GM19455 (cell line): ENCODE data around the gene KRT3.

Experiments
- ATAC-seq: cut with Tn5 transposase; IDR thresholded peaks from one replicate; pipeline ENCODE4 v1.9.1; 2021; ENCODE audit not compliant: unreplicated experiment

Gene KRT3

DNA sequence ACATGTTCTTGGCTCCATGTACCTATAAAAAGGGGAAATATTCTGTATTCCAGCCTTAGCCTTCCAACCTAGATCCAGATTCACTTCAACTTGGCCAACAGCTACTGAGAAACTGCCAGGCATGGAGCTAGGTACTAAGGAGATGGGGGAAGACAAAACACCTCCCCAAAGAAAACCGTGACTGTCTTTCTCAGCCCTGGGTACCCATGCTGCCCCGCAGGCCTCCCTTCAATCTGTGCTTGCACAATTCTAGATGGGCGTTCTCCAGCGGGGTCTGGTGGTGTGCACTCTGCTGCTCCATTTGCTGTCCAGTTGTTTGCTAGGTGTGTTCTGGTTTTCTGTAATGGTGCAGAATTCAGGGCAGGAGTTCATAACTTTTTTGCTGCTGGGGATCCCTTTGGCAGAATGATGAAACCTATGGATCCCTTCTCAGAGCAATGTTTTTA is 18.8 kb upstream of the KRT3 start:
- no peak for ATAC-seq

DNA sequence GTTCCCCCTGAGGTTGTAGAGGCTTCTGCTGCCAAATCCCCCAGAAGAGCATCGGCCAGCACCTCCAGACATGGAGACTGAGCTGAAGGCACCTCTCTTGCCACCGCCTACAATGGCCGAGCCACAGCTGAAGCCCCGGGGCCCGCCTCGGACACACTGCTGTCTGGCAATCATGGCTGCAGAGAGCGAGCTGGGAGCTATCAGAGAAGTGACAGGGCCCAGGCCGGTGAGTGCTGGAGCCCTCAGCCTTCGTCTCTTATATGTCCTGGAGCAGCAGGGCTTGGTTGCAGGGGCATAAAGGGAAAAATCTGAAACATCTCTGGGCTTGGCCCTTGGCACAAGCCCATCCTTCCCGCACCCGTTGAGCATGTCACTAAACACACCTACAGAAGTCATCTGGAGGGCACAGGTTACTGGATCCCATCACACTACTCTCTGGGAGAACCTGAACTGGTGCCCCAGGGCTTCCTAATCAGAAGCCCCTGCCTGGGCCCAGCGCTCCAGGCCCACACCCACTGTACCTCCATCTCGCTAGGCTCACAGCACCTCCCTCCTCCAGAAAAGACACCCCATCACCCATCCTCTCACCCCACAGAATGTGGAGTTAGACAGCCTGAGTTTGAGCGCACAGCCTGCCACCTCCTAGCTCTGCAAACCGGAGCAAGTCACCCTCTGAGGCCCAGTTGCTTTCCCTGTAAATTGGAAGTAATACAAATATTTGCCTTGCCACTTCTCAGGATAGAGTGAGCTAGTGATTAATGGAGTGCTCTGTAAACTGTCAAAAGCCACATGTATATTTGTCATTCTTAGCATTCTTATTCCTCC is 18.2 kb upstream of the KRT3 start, which contains the start of gene KRT4:
Gene KRT4, minus strand, starts transcription at position 232 of the 825 bp plus-strand sequence. Its CDS starts 58 bp downstream, at position 174.
- no peak for ATAC-seq

DNA sequence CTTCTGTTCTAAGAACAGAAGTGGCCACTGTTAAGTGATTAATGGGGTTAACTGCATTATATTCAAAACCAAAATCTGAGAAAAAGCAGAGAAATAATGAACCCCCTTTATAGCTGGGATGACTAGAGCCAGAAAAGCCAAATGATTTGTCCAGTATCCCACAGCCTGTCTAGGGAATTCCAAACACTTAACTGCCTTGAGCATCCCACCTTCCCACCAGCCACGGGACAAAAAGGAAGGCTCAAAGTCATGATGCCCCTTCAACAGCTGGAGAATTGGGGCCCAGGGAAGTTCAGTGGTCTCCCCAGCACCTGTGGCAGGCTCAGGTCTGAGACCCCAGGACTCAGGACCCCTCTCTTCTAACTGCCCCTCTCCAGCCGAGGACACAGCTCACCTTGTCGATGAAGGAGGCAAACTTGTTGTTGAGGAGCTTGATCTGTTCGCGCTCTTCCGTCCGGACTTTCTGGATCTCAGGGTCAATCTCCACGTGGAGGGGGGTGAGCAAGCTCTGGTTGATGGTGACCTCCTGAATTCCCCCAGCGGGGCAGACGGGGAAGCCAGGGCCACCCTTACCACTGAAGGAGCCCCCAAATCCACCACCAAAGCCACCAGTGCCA is 17.4 kb upstream of the KRT3 start:
- ATAC-seq = no peak

DNA sequence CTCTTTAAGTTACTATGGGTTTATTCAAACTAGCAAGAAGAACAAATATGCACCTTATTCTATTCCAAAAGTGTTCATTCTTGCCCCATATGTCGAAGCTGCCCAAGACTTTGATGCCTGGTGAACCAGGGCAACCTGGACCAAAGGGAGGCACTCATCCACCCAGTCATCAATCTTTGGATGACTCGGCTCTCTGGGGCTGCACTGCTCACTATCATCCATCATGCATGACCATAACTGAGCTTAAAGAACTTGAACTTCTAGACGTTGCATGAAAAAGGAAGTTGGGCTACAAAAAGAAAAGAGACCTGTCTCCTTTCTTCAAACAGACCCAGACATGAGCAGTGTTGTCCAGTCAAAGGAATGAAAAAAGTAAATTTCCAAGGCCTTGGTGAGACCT is 16.8 kb upstream of the KRT3 start:
- no peak for ATAC-seq

DNA sequence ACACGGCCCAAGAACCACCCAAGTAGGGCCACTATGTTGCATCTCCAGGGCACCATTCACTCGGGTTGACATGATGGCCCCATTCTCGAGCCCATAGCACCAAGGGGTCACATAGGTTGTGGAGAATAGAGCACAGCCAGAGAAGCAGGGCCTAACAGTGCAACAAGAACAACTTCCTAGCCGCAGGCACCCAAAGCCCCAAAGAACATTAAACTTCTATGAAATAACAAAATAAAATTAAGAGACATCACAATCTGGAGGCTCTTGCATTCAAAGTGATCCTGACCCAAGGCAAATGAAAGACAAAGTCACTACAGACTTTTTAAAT is 16.1 kb upstream of the KRT3 start:
- no peak for ATAC-seq

DNA sequence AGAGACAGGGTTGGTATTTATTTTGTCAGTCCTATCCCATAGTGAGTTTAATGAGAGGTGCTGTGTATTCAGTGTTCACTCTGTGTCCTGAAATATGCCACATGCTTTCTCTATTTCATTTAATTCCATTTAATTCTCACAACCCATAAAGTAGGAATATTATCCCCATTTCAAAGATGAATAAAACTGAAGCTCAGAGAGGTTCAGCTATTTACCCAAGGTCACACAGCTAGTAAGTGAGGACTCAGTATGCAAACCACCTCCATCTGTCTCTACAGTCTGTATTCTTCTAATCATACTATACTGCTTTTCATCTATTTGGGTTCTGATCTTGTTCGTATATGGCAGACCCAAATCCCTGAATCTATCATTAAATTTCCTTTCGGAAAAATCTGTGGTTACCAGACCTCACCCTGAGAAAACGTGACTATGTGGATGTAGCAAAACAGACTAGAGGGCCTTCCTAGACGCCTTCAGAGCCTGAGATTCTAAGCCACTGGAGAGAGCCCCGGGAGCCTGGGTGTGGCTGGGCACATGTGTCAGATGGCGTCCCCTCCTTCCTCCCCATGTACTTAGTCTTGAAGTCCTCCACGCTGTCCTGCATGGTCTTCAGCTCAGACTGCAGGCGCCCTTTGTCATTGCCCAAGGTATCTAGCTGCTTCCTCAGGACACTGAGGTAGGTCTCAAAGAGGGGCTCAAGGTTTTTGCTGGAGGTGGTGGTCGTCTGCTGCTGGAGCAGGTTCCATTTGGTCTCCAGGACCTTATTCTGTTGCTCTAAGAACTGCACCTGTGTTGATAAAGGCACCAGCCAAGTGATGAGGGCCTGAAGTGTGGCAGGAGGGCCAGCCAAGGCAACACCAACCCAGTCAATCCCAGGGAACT is 15.5 kb upstream of the KRT3 start:
- no peak for ATAC-seq

DNA sequence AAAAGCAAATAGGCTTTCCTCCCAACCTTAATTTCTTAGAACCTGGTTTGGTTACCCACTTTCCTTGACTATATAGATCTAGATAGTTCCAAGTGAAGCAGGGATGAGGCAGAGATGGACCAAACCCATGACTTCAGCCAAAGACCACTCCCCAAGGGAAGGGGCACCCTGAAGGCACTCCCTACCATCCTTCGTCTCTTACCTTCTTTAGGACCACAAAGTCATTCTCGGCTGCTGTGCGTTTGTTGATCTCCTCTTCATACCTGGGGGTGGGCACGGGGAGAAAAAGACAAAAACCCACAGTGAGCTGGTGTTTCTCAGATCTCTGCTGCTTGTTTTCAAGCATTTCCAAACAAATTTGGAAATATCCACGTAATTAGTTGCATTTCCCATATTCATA is 14.6 kb upstream of the KRT3 start:
- ATAC-seq = no peak

DNA sequence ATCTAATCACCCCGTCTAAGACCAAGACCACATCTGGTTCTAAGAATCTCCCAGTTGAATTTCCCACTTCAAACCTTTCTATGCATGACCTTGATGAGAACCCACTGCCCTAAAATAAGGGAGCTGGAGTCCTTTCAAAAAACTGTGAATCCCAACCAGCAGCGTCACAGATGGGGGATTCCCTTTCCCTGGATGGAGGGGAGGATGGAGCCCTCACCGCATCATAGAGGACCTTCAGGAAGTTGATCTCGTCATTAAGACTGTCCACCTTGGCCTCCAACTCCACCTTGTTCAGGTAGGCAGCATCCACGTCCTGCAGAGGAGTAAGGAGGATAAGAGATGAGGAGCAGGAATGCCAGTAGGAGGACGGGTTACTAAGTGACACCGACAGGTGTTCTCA is 13.2 kb upstream of the KRT3 start:
- ATAC-seq = no peak

DNA sequence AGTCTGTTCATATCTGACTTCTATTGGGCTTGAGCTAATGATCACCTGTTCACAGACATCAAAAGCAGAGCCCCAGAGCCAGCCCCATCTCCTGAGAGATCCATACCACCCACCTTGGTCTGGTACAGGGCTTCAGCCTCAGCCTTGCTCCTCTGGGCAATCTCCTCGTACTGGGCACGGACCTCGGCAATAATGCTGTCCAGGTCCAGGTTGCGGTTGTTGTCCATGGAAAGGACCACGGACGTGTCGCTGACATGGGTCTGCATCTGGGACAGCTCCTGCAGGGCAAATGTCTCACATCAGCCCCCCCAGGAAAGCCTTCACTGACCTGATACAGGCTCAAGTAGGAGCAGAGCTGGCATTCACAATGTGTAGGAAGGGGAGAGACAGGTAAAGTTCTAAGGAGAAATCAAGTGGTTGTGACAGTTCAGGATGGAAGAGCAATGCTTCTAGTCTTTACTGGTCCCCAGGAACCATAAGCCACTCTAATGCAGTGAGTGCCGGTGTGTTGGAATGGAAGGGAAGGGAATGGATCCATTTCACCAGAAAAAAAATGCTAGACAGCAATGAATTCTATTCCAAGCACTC is 12.8 kb upstream of the KRT3 start:
- ATAC-seq = no peak

DNA sequence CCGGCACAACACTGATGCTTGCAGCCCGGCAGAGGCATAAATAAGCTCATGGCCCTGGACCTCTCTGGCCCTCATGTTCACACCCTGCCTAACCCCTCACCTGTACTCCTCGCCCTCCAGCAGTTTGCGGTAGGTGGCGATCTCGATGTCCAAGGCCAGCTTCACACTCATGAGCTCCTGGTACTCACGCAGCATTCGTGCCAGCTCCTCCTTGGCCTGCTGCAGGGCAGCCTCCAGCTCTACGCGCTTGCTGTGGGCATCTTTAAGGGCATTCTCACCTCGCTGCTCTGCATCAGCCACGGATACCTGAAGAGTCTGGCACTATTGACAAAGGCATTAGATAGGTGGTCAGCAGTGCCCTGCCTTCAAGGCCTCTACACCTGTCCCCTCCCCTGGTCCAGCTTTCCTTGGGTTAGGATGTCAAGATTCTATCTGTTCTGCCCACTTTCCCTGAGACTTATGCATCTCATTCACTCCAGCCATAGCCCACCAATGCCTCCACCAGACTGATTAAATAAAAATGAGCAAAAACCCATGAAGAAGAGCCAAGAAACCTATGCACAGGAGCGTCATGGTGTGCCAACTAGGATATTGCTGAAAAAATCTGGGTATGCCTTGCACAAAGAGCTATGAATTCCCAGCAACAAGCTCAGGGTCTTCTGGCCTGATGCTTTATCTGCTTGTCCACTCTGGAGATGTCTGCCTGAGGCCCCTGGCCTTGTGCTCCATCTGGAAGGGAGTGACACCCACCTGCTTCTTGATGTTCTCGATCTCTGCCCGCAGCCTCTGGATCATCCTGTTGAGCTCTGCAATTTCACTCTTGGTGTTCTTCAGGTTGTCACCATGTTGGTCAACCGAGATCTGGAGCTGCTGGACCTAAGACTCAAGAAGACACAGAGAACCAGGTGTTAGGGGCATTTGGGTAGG is 11.9 kb upstream of the KRT3 start:
- ATAC-seq = no peak

DNA sequence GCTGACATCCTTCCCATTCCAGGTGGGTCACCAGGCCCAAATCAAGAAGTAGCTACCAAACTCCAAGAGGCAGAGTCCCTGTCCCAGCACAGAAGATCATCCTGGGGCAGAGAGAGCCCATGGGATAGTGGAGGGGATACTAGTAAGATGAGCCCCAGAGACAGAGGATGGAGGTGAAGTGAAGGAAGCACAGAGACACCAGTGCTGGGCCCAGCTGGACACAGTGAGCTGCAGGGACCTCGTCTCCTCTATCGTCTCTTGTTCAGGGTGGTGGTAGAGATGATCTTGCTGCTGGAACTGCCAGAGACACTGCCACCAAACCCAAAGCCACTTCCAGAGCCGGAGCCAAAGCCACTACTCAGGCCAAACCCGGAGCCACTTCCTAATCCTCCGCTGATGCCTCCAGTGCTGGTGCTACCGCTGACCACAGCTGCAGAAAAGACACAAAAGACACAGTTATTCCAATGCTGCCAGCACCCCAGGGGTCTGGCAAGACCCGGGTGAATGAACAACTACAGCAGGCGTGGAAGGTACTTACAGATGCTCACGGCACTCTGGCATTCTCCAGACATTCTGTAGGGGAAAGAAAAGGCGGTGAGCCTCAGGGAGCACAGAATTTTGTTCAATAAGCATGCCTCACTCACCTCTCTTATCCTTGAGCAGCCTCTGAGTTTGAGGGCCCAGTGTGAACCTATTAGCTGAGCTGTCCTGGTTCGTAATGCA is 11.1 kb upstream of the KRT3 start:
- no peak for ATAC-seq

DNA sequence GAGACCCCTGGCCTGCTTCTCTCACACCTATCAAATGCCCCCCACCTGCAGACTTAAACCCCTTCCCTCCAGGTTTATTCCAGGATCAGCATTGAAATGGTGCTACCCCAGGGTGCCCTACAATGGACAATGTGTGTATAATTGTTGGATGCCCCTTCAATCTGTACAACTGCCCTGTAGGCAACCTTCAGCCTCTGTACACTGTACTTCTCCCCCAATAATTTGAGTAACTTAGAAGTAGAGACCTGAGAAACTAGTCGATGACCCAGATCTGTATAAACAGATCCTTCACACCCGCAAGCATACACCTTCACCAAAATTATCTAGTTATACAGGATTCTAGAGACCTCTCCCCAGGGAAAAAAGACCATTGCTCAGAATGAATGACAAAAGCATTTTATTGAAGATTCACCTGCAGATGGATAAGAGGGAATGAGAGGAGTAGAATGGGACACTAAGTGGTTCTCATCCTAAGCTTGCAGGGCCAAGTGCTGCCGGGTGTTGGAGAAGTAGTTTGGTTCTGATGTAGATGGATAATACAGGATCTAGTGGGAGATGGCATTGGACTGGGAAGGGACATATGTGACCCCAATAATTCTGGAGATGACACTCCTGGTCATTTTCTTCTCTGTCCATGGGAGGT is 10.4 kb upstream of the KRT3 start:
- ATAC-seq = no peak

DNA sequence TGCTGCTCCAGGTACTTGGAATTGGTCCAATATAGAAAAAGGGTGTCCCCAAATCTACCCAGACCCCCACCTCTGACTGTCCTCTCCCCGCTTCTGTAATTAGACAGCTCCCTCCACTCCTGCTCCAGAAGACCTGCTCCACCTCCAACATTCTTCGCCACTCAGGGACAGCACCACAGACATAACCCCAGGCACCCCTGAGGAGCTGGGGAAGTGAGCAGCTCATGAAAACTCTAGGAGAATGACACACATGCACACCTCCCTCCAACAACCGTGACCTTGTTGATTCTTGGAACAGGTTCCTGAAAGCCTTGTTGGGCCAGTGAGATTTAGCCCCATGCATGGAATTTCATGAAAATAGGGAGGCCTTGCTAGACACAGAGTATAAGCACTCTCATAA is 9.8 kb upstream of the KRT3 start:
- ATAC-seq = no peak

DNA sequence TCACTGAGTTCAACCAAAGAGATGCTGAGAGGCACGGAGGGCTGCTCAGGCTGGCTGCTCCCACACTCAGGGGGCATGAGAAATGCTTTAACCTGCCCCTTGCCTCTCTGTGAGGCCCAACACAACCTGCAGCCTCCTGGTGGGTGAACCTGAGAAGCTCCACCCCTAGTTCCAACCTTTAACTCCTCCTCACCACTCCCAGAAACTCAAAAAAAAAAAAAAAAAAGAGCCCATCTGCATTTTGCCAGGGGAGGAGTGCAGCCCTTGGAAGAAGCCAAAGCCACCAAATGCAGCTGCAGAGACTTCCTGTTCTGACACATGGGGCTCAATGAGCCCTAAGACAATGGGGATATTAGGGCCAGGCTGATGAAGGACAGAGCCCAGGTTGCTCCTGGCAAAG is 9.1 kb upstream of the KRT3 start:
- ATAC-seq = no peak

DNA sequence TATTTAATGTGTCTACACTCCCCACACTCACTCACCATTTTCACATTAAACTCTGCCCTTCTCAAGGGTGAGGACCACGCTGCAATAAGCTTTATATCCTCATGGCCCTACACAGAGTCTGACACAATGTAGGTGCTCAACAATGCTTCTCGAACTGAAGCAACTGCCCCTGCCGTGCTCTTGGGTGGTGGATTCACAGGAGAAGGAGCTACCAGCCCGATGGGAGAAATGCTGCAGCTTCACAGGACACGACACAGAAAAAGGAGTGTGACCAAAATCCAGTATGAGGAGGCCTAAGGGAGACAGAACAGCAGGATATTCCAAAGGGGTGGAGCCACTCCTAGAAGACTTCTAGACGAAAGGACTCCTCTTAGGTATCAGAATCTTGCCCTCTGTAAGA is 6.5 kb upstream of the KRT3 start:
- no peak for ATAC-seq

DNA sequence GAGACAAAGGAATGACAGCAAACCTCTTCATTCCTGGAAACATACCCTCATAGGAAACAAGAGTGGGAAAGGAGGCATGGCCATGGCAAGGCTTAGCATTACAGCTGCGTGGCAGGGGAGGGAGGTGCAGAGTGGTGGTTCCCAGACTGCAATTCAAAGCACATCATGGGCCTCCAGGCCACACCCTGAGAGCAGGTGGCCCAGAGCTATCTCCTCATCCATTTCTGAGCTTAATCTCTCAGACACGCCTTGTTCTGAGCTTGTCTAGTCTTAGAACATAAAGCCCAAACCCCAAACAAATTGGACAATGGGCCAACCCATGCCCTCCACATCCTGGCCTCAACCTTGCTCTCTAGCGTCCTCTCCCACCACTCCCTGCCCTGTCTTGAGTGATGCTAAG is 5.9 kb upstream of the KRT3 start:
- ATAC-seq = no peak

DNA sequence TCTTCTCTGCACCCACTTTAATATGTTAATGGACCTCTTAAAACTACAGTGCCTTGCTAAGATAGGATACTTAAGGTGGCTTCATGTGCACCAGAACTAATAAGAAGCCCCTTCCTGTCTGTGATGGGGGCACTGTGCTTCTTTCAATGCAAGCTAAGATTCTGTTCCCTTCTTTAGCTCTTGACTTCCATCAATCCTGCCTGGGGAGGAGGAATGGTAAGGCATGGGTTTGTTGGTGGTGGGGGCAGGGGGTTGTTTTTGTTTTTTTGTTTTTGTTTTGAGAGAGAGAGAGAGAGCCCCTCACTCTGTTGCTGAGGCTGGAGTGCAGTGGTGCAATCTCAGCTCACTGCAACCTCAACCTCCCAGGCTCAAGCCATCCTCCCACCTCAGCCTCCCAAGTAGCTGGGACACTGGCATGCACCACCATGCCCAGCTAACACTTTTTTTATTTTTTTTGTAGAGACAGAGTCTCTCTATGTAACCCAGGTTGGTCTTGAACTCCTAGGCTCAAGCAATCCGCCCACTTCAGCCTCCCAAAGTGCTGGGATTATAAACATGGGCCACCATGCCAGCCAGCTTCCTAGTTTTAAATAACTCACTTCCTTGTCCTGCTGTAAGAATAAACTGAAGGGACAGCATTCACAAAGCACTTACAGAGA is 4.5 kb upstream of the KRT3 start:
- ATAC-seq = no peak

DNA sequence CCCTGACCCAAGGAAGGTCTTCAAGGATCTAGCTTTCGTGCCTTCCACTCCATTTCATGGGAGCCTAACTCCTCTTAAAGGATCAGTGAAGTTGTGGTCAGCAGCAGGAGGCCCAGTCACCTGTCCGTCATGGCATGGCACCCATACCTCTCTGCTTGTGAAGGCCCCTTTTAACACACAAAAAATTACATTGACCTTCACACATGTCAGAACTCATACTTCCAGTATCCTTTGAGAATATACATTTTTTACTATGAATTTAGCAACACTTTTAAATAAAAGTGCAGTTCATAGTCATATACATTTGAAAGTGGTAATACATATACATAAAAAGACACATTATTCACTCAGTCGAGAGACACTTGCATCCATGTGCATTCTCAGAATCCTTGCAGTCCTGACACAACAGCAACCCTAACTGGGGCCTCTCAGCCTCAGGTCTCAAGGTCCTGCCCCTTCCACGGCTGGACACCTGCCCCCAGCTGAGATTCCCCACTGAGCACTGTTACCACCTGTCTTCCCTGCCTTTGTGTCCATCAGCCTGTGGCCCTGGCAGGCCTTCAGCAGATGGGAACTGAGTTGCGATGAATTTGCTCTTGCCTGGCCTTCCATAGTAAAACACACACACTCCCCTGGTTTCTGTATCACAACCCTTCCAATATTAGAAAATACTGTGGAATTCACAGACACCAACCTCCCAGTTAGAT is 3.7 kb upstream of the KRT3 start:
- no peak for ATAC-seq
